Measurements from ENCODE around the gene CTDSPL.

Gene CTDSPL

GRCh38 chr3:37905987-37906674 lies 44.5 kb downstream of the CTDSPL start:
- FAIRE-seq (no peak), DNase-seq (ENCODE audit: insufficient read length, low spot score) (no peak)
- TF ChIP-seq, protein P1, sequence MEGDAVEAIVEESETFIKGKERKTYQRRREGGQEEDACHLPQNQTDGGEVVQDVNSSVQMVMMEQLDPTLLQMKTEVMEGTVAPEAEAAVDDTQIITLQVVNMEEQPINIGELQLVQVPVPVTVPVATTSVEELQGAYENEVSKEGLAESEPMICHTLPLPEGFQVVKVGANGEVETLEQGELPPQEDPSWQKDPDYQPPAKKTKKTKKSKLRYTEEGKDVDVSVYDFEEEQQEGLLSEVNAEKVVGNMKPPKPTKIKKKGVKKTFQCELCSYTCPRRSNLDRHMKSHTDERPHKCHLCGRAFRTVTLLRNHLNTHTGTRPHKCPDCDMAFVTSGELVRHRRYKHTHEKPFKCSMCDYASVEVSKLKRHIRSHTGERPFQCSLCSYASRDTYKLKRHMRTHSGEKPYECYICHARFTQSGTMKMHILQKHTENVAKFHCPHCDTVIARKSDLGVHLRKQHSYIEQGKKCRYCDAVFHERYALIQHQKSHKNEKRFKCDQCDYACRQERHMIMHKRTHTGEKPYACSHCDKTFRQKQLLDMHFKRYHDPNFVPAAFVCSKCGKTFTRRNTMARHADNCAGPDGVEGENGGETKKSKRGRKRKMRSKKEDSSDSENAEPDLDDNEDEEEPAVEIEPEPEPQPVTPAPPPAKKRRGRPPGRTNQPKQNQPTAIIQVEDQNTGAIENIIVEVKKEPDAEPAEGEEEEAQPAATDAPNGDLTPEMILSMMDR (IDR thresholded peaks at IDR 0.05; ENCODE audit: insufficient read depth, missing control alignments) = no peak

- FAIRE-seq = no peak
- no peak for DNase-seq (ENCODE audit: insufficient read length, low spot score)
- TF ChIP-seq, protein P1 (IDR thresholded peaks at IDR 0.05; ENCODE audit: insufficient read depth, missing control alignments) = no peak
Observed at GRCh38 chr3:37906734-37907282, 45.1 kb downstream of the CTDSPL start.

- DNase-seq (ENCODE audit: insufficient read length, low spot score) (no peak), FAIRE-seq (no peak)
- TF ChIP-seq, protein P1 (IDR thresholded peaks at IDR 0.05; ENCODE audit: insufficient read depth, missing control alignments) = no peak
Observed at GRCh38 chr3:37907371-37907770, 45.7 kb downstream of the CTDSPL start.

- FAIRE-seq (no peak), DNase-seq (ENCODE audit: insufficient read length, low spot score) (no peak)
- TF ChIP-seq, protein P1 (IDR thresholded peaks at IDR 0.05; ENCODE audit: insufficient read depth, missing control alignments) = no peak
Observed at GRCh38 chr3:37907906-37908305, 46.2 kb downstream of the CTDSPL start.

DNA sequence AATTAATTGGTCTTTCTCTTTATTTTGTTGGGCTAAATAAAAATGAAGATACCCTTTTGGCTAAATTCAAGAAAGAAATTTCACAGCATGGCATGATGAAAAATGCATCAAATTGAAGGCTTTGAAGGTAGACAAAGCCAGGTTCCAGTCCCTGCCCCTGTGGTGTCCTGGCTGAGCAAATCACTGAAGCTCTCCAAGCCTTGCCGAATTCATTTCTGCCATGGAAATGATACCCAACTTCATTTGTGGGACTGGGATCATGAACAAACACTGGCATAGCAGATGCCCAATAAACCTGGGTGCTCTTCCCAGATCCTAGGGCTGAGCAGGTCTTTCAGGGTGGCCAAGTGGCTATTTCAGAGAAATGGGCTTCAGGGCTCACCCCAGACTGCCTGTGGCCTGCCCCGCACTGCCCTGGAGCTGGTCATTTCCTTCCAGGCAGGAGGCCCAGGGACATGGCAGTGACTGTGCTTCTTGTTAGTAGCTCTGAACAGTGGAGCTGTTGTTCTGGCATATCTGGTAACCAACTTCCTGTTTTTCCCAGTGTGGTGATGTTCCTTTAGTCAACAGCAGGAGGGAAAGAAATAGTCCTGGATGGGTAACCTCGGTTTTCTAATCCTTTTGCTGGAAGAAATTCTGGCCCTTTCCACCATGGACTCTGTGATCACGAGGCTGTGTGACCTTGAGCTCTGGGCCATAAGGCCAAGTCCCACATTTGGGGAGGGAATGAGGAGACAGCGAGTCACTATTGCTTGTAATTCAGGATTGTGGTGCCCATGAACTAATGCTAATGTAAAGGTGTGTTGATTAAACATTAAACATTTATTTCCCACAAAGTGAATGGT lies 47.6 kb downstream of the CTDSPL start:
- TF ChIP-seq, protein P1 (IDR thresholded peaks at IDR 0.05; ENCODE audit: insufficient read depth, missing control alignments) = no peak
- FAIRE-seq = no peak
- DNase-seq (ENCODE audit: insufficient read length, low spot score) = no peak

DNA sequence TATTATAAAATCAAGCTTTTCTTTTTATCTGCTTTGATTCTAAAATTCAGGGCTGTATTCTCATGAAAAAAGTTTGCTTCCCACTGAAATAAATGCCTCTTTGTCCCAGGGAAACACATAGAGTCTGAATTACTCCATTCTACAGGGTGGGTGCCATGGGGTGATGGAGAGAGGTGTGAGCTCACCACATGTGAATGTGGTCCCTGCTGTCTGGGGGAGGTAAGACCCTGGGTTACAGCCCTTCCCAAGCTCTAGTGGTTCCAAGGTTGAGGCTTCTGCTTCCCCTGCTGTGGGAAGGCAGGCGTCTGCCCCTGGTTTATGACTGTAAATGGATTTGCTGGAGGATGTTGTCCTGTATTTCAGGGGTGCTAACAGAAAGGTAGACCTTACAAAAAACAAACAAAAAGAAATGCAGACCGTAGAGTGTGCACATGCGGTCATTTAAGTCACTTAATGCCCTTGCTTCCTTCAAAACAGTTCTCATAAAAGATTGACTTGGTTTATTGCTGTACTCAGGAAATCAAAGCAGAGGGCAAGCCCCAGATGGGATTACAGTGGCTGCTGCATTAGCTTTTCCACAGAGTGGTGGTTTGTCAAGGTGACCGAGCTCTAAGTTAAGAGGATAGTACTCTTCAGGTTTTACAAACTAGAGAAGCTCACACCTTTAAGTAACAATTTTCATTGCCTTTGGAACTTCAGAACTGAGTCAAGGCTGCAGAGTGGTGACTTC lies 49.2 kb downstream of the CTDSPL start:
- TF ChIP-seq, protein P1 (IDR thresholded peaks at IDR 0.05; ENCODE audit: insufficient read depth, missing control alignments) = no peak
- FAIRE-seq (no peak), DNase-seq (ENCODE audit: insufficient read length, low spot score) (no peak)
